ENCODE measurements around the gene PRICKLE2.

DNA sequence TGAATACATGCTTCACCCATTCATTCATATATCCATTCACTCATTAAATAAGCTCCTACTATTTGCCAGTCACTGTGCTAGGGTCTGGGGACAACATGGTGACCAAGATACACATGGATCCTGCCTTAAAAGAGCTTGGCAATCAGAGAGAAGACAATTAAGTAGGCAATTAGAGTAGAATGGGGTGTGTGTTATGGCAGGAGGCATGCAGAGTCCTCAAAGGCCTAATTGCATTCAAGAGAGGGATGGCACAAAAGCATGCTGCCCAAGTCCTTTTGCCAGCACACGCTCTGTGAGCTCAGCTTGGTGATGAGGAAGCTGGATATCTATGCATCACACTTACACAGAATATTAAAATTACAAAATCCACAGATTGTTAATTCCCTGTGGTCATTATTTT is 2.8 kb upstream of the PRICKLE2 start:
- TF ChIP-seq, protein P1, sequence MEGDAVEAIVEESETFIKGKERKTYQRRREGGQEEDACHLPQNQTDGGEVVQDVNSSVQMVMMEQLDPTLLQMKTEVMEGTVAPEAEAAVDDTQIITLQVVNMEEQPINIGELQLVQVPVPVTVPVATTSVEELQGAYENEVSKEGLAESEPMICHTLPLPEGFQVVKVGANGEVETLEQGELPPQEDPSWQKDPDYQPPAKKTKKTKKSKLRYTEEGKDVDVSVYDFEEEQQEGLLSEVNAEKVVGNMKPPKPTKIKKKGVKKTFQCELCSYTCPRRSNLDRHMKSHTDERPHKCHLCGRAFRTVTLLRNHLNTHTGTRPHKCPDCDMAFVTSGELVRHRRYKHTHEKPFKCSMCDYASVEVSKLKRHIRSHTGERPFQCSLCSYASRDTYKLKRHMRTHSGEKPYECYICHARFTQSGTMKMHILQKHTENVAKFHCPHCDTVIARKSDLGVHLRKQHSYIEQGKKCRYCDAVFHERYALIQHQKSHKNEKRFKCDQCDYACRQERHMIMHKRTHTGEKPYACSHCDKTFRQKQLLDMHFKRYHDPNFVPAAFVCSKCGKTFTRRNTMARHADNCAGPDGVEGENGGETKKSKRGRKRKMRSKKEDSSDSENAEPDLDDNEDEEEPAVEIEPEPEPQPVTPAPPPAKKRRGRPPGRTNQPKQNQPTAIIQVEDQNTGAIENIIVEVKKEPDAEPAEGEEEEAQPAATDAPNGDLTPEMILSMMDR (conservative IDR thresholded peaks at IDR 0.05; ENCODE audit: low read depth, low read length) = no peak
- TF ChIP-seq EZH2 (IDR thresholded peaks at IDR 0.05; ENCODE audit: borderline replicate concordance, low read depth, low read length, poor library complexity, severe bottlenecking) = no peak

Measured in A673 (cell line).